GM21528 (cell line): ENCODE results near the gene CYP27A1.

Source experiments
- ATAC-seq: cut with Tn5 transposase; IDR thresholded peaks from one replicate; pipeline ENCODE4 v1.9.1; 2021; ENCODE audit warnings: mild to moderate bottlenecking, moderate library complexity; ENCODE audit not compliant: unreplicated experiment, low FRiP score

Gene CYP27A1

DNA sequence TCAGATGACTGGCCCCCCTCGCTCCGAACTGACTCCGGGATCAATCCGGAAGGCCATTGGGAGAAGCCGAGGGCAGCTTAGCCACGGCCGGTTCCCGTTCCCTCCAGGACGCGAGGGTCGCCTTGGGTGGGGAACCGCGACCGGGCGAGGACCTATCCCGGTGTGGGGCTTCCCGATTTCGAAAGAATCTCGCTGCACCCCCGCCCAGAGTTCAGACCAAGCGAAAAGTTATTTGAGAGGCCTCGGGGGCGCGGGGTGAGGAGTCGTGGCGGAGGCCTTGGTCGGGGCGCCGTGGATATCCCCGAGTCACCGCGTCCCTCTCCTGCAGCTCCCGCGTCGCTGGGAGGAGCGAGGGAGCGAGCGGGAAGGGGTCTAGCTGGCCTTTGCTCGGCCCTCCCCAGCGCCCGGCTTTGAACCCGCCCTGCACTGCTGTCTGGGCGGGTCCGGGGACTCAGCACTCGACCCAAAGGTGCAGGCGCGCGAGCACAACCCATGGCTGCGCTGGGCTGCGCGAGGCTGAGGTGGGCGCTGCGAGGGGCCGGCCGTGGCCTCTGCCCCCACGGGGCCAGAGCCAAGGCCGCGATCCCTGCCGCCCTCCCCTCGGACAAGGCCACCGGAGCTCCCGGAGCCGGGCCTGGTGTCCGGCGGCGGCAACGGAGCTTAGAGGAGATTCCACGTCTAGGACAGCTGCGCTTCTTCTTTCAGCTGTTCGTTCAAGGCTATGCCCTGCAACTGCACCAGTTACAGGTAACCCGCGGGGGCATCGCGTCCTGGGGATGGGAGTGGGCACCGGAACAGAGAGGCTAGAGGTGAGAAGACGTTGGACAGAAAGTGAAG is at the start of gene CYP27A1:
TSS of gene CYP27A1 (plus strand) at position 457 of the 837 bp plus-strand sequence. CDS start at position 493, 36 bp downstream.
- ATAC-seq = no peak

DNA sequence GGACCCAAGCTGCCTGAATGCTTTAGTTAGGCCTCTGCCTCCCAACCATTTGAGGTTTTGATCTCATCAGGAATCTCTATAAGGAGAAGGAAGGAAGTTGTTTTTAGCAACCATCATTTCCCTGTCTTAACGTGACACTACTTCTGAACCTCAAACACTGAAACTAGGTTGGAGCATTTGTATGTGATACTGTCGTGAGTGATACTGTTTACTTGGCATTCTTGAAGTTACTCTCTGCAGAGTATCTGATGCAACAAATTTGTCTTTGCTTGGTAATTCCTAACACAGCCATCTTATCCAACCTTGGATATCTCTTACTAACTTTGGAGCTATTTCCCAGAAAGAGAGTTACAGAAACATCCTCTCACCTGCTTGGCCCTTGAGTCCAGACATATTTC is 49.2 kb upstream of the CYP27A1 start:
- ATAC-seq = no peak

GRCh38 chr2:218733171-218734021 is 48.6 kb upstream of the CYP27A1 start:
- no peak for ATAC-seq

DNA sequence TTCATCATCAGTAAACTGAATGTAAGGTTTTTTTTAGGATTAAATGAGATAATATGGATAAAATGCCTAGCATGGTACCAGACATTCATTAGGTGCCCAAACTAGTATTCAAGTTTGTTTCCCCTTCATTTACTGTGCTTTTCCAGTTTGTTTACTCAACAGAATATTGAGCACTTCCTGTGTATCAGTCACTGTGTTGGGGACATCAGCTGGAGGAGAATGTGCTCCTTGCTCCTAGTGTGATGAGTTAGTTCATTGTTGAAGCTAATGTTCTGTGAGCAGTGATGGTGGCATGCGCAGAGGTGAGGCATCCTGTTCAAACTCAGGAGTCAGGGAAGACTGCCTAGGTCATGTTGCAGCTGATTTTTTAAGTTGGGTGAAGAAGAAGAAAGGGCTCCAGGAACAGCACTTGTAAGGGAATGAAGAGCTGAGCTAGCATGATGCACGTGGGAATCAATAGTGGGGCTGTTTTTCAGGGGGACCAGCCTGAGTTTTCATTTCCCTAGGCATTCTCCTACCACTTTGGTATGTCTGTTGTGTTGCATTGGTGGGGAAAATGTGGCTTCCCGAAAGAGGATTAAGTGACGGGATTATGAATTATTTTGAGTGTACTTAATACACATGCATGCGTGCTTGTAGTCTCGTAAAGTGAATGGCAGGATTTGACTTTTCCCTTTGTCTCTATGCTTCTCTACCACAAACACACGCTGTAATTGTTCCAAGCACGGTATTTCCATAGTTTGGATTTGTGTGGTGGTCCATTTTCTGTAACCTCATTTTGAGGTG is 47.6 kb upstream of the CYP27A1 start:
- no peak for ATAC-seq

GRCh38 chr2:218736531-218736930 is 45.4 kb upstream of the CYP27A1 start:
- ATAC-seq = no peak

DNA sequence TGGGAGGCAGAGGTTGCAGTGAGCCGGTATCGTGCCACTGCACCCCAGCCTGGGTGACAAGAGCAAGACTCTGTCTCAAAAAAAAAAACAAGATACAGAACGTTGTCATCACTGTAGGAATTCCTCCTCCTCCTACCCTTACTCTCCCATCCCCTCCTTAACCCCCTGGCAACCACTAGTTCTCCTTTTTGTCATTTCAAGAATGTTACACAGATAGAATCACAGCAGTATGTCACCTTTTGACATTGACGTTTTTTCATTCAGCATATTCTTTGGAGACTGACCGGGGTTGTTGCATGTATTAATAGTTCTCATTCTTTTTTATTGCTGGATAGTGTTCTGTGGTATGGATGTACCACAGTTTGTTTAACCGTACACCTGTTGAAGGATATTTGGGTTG is 38.9 kb upstream of the CYP27A1 start:
- no peak for ATAC-seq

- no peak for ATAC-seq
Observed at GRCh38 chr2:218744615-218745014, 37.3 kb upstream of the CYP27A1 start.

DNA sequence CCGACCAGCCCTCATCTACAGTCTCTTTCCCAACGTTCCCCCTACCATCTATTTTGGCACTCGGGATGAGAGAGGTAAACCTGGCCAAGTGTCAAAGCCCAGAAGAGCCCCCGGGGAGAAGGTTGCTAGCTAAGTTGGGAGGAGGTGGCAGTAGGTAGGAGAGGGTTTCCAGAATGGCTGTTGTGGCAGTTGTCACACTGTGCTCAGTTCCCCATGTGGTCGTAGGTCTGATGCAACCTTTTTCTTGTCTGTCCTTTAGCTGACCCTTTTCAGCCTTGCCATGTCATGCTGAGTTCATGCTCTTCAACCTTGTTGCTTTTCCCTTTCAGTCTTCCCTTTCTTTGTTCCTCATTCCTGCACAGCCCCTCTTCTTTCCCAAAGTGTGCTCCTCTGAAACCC is 36.8 kb upstream of the CYP27A1 start:
- ATAC-seq = no peak

GRCh38 chr2:218745559-218746469 is 36.1 kb upstream of the CYP27A1 start:
- ATAC-seq = no peak

- no peak for ATAC-seq
Observed at GRCh38 chr2:218746470-218746795, 35.5 kb upstream of the CYP27A1 start.

- ATAC-seq = no peak
Observed at GRCh38 chr2:218746960-218747359, 35.0 kb upstream of the CYP27A1 start.

DNA sequence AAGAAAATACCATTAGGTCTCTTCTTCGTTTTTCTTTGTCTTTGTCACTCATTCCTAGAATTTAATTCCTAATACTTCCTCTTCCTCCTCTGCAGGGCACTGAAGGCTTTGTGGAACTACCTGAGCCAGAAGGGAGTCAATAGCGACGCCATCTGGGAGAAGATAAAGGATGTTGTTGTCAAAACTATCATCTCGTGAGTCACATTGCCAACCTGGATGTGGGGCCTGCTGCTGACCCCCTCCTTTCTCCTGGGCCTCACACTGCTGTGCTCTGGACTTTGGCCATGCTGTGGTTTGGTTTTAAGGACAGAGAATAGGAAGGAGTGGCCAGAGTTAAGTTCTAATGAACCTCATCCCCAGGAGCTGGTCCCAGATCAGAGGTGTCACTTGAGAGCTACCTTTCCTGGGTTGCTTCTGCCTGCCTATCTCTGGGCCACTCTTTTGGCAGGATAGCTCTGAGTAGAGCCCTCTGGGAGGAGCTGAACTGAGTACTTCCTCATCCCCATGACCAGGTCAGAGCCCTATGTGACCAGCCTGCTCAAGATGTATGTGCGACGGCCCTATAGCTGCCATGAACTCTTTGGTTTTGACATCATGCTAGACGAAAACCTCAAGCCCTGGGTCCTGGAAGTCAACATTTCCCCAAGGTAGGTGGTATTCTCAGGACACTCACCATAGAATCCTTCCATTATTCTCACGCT is 33.1 kb upstream of the CYP27A1 start:
- ATAC-seq = no peak

DNA sequence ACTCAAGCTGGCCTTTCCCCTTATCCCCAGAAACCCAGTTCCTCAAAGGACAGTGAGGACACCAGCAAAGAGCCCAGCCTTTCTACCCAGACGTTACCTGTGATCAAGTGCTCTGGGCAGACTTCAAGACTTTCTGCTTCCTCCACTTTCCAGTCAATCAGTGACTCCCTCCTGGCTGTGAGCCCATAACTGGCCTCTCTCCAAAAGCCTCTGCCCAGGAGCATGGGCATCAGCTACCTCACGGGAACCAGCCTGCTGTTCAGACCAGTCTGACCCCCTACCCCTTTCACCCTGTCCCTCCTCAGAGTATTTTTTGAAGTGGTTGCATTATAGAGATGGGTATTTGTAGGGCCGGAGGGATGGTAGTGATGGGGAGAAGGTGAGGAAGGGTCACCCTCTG is 27.7 kb upstream of the CYP27A1 start:
- no peak for ATAC-seq

DNA sequence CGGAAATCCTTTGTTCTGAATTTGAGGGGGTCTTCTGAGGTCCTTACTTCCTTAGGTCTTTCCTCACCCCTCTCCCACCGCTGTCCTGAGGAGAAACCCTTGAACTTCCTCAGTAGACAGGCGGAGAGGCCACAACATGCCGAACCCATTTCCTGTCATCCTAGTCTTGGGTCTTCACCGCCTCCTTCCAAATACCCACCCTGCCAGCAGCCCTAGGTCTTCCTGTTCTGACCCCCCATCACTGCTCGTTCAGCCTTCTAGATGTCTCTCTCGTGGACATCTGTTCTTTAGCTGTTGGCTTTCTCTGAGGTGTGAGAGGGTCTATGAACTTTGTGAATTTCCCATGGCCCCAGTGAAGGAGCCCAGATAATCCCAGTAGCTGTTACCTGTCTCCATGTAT is 27.2 kb upstream of the CYP27A1 start:
- no peak for ATAC-seq

DNA sequence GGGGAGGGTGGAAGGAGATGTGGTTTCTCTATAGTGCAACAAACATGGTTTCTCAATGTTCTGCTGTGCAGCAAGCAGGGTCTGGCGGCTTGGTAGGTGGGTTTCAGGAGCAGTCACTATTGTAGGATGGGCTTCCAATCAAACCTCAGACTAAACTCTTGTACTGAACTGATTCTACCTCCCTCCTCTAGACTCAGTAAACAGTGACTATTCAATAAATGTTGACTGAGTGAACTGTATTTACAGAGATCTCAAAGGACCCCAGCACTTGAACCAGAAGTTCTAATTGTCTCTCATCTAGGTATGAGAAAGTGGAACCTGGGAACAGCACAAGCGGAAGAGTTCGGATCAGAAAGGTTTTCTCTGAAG is 26.8 kb upstream of the CYP27A1 start:
- ATAC-seq = no peak

DNA sequence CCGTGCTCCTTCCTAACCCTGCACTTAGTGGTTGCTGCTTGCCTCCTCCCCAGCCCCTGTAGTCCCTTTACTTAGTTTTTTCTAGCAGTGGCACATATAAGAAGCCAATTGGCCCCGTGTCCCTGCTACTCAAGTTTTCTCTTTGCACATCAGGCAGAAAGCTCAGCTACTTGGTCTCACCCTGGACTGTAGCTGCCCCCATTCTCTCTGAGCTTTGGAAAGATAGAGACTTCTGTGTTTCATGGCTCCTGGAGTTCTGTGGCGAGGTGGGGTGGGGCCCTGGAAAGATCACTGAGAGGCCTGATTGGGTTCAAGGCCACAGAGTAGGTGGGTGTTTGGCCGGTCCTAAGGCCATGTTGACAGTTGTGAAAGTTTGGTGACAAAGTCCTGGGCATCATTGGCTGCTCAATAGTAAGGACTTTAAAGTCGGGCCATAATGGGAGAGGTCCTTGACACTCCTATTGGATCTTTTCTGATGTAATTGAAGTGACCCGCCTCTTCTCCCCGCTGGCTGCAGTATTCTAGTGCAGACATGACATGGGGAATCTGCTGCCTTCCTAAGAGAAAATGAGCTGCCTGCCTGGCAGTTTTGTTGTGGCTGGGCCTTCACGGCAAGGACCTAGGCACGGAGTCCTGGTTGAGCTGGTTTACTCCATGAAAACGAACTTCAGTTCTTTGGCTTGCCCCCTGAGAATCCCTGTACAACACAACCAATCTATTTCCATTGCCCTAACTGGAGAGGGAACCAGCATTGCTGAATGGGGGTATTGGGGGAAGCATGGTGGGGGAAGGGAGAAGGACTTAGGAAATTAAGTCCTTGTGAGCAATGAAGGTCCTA is 26.2 kb upstream of the CYP27A1 start:
- ATAC-seq = no peak

GRCh38 chr2:218756599-218757377 is 25.2 kb upstream of the CYP27A1 start:
- no peak for ATAC-seq

DNA sequence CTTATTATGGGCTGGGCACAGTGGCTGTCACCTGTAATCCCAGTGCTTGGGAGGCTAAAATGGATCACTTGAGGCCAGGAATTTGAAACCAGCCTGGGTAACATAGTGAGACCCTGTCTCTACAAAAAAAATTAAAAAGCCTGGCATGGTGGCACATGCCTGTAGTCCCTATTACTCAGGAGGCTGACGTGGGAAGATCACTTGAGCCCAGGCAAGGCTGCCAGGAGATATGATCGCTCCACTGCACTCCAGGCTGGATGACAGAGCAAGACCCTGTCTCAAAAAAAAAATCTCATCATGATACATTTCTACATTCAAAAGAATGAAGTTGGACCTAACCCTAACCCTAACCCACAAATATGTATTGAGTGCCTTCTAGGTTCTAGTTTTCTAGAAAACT is 20.2 kb upstream of the CYP27A1 start:
- no peak for ATAC-seq
